RWPE1 (cell line): ENCODE measurements around the gene OGG1.
A peak's percentile ranks its signal among the peaks of the same experiment; 100 is the strongest.

ENCODE experiments used
- CTCF ChIA-PET: fragments of 350-600 bp; sonication (Branson Sonifier 250); formaldehyde crosslinking; extraction: SDS; loops from one replicate; lab custom pipeline; 2021; lab: Yijun Ruan, JAX
- POLR2A ChIA-PET: fragments of 400-600 bp; formaldehyde crosslinking; extraction: SDS; loops from one replicate; lab custom pipeline; 2020; ENCODE audit warnings: antibody characterized with exemption; ENCODE audit not compliant: low non-redundant PET; lab: Yijun Ruan, JAX
- DNase-seq: peaks from one replicate; pipeline ENCODE4 v3.0.0; 2012; ENCODE audit warnings: low spot score
- H3K27ac ChIP-seq: fragments of 450-650 bp; 2 replicates; pipeline ENCODE4 v1.5.1; 2017
- CTCF ChIP-seq: fragments of 450-650 bp; conservative IDR thresholded peaks from 2 replicates; pipeline ENCODE4 v1.5.1; 2017; ENCODE audit warnings: low read depth, mild to moderate bottlenecking

The OGG1 gene

GRCh38 chr3:9732740-9733115 is 17.0 kb upstream of the OGG1 start:
- no peak for TF ChIP-seq CTCF
- CTCF ChIA-PET: interaction anchor here (0.6 to 1.4 kb wide), 3 partner anchors 17 to 74 kb away, joined by 3 to 6 read pairs (median 5); no protein-coding TSS in a partner anchor
- peak; percentile 21 for DNase-seq
- peak overlapping the region; percentile 97 for H3K27ac ChIP-seq
- POLR2A ChIA-PET: interaction anchor here (0.6 kb wide), 1 partner anchor 42 kb away, joined by 4 read pairs; no protein-coding TSS in a partner anchor

GRCh38 chr3:9736831-9737230 is 12.9 kb upstream of the OGG1 start:
- CTCF ChIA-PET: no interaction called here
- TF ChIP-seq CTCF: no peak
- no peak for DNase-seq

DNA sequence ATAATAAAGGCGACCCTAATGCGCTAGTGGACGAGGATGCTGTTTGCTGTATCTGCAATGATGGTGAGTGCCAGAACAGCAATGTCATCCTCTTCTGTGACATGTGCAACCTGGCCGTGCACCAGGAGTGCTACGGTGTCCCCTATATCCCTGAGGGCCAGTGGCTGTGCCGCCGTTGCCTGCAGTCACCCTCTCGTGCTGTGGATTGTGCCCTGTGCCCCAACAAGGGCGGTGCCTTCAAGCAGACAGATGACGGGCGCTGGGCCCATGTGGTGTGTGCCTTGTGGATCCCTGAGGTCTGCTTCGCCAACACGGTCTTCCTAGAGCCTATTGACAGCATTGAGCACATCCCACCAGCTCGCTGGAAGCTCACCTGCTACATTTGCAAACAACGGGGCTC is 10.6 kb upstream of the OGG1 start:
- ChIA-PET POLR2A (no interaction called here), CTCF (no interaction called here)
- TF ChIP-seq CTCF: no peak
- DNase-seq: no peak
- no peak overlapping the region for H3K27ac ChIP-seq

More at GRCh38 chr3:9736831-9737230, 12.9 kb upstream of the OGG1 start:
- POLR2A ChIA-PET: no interaction called here
- H3K27ac ChIP-seq: no peak overlapping the region

DNA sequence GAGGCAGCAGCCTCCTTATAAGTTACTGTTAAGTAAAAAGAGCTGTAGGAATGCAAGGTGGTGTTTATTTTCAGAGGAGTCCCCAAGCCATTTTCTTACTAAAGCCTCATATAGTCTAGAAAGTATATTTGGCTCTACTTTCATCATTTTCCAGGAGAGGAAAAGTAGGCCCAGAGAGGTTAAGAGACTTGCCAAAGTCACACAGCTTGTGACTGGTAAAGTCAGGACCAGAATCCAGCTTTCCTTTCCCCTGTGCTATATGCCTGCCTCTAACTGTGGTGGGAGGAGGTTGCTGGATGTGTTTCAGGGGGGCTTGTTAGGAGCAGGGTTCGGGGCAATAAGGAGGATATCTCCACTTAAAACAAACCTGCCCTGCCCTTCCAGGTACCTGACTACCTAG is 7.2 kb upstream of the OGG1 start:
- DNase-seq: no peak
- POLR2A ChIA-PET: no interaction called here
- no peak for TF ChIP-seq CTCF
- CTCF ChIA-PET: no interaction called here
- no peak overlapping the region for H3K27ac ChIP-seq

- TF ChIP-seq CTCF: no peak
- H3K27ac ChIP-seq: no peak overlapping the region
- CTCF ChIA-PET: interaction anchor here (0.6 kb wide), 1 partner anchor 441 kb away, joined by 4 read pairs; no protein-coding TSS in a partner anchor
- POLR2A ChIA-PET: no interaction called here
- no peak for DNase-seq
Measured at GRCh38 chr3:9743548-9743947, 6.2 kb upstream of the OGG1 start.

DNA sequence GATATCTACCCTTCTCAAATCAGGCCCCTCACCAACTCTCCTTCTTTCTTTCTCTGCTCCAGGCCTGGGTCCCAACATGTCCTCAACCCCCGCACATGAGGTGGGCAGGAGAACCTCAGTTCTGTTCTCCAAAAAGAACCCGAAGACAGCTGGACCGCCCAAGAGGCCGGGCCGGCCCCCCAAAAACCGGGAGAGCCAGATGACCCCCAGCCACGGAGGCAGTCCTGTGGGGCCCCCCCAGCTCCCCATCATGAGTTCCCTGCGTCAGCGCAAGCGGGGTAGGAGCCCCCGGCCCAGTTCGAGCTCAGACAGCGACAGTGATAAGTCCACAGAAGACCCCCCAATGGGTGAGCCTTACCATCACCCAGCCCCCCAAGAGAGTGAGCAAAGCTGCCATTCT is 5.6 kb upstream of the OGG1 start:
- DNase-seq: no peak
- CTCF ChIA-PET: no interaction called here

More for the DNA sequence above, 5.6 kb upstream of the OGG1 start:
- H3K27ac ChIP-seq: no peak overlapping the region
- POLR2A ChIA-PET: no interaction called here
- no peak for TF ChIP-seq CTCF
